Measurements from ENCODE around the gene SPDYE6. TPM values are rescaled to one million over a fixed set of nuclear protein-coding genes. Genes with fewer than 3 reads are reported as not detected.
A peak's percentile ranks its signal among the peaks of the same experiment; 100 is the strongest.
"Not testable (repeated sequence)": the region's sequence is repeated elsewhere in the genome, so short reads cannot be mapped to it uniquely, and the experiment has no call there.

SPDYE6 gene
- total RNA-seq, 1 donor from 2014 or later, result not detected

DNA sequence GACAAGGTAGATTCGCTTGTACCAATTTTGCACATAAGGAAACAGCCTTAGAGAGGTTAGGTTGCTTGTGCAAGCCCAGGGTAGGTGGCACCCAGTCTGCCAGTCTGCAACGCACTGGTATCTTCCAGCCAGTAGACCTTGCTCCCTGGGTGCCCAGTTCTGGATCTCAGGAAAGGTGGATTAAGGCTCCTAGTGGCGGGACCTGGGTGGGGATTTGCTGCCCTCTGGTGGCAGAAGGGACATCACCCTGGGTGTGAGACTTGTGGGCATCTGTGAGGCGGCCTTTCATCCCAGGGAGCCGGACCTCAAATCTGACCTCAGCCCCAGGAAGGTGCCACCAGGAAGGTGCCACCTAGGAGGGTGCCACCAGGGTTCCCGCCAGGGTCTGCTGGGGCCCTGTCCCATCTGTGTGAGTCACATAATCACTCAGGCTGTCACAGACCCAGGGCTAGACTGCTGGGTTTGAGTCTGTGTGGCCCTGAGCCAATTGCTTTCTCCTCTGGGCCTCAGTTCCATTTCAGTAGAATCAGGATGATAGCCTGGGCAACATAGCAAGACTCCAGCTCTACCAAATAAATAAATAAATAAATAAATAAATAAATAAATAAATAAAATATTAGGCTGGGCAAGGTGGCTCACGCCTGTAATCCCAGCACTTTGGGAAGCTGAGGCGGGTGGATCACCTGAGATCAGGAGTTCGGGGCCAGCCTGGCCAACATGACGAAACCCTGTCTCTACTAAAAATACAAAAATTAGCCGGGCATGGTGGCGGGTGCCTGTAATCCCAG lies 34.6 kb upstream of the SPDYE6 start:
- peak; percentile 76 for DNase-seq (ENCODE audit: low spot score, unreplicated experiment)
- no peak overlapping the region for H3K4me3 Mint-ChIP-seq (ENCODE audit: low read depth)
- TF ChIP-seq, protein P1, sequence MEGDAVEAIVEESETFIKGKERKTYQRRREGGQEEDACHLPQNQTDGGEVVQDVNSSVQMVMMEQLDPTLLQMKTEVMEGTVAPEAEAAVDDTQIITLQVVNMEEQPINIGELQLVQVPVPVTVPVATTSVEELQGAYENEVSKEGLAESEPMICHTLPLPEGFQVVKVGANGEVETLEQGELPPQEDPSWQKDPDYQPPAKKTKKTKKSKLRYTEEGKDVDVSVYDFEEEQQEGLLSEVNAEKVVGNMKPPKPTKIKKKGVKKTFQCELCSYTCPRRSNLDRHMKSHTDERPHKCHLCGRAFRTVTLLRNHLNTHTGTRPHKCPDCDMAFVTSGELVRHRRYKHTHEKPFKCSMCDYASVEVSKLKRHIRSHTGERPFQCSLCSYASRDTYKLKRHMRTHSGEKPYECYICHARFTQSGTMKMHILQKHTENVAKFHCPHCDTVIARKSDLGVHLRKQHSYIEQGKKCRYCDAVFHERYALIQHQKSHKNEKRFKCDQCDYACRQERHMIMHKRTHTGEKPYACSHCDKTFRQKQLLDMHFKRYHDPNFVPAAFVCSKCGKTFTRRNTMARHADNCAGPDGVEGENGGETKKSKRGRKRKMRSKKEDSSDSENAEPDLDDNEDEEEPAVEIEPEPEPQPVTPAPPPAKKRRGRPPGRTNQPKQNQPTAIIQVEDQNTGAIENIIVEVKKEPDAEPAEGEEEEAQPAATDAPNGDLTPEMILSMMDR (IDR thresholded peaks at IDR 0.05; ENCODE audit: unreplicated experiment), result peak; percentile 93
- no peaks in the 10 kb centered on the region for H3K9me3 Mint-ChIP-seq (ENCODE audit: low read depth)
- H3K36me3 Mint-ChIP-seq (ENCODE audit: insufficient read depth), result peaks cover 9% of the 10 kb centered on the region
- peaks cover 10% of the 10 kb centered on the region for H3K4me1 Mint-ChIP-seq (ENCODE audit: low read depth)
- H3K27me3 Mint-ChIP-seq, result no peaks in the 10 kb centered on the region
- no peak overlapping the region for H3K27ac Mint-ChIP-seq

DNA sequence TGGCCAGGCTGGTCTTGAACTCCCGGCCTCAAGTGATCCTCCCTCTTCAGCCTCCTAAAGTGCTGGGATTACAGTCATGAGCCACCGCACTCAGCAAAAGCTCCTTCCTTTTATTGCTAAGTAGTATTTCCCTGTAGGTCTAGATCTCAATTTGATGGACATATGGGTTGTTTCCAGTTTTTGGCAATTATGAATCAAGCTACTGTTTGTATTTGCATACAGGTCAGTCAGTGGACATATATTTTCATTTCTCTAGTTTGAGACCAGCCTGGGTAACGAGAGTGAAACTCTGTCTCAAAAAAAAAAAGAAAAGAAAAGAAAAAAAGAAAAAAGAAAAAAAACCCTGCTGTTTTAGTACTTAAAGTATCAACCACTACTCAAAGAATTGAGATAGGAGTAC lies 33.6 kb upstream of the SPDYE6 start:
- Mint-ChIP-seq H3K9me3 (ENCODE audit: low read depth) (no peaks in the 10 kb centered on the region), H3K4me3 (ENCODE audit: low read depth) (no peak overlapping the region), H3K27me3 (no peaks in the 10 kb centered on the region), H3K4me1 (ENCODE audit: low read depth) (peaks cover 8% of the 10 kb centered on the region), H3K36me3 (ENCODE audit: insufficient read depth) (peaks cover 9% of the 10 kb centered on the region), H3K27ac (peak overlapping the region; percentile 64)
- DNase-seq (ENCODE audit: low spot score, unreplicated experiment), result no peak
- TF ChIP-seq, protein P1 (IDR thresholded peaks at IDR 0.05; ENCODE audit: unreplicated experiment), result no peak

DNA sequence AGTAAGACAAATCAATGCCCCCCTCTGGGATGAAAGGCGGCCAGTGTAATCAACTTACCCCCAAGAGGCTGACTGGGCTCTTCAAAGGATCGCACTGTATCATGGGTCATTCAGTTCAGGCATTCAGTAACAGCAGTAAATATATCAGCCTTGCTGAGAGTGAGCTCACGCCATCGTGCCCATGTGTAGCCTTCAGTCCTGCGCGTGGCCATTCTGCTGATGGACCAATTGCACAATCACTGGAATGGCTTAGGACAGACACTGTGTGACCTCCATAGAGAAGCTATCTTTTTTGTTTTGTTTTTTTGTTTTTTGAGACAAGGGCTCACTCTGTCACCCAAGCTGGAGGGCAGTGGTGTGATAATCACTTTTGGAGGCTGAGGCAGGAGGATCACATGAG lies 30.8 kb upstream of the SPDYE6 start:
- Mint-ChIP-seq H3K36me3 (ENCODE audit: insufficient read depth) (peaks cover 6% of the 10 kb centered on the region), H3K27me3 (no peaks in the 10 kb centered on the region), H3K9me3 (ENCODE audit: low read depth) (no peaks in the 10 kb centered on the region), H3K27ac (no peak overlapping the region), H3K4me3 (ENCODE audit: low read depth) (no peak overlapping the region), H3K4me1 (ENCODE audit: low read depth) (no peaks in the 10 kb centered on the region)
- TF ChIP-seq, protein P1 (IDR thresholded peaks at IDR 0.05; ENCODE audit: unreplicated experiment), result no peak
- DNase-seq (ENCODE audit: low spot score, unreplicated experiment), result no peak

DNA sequence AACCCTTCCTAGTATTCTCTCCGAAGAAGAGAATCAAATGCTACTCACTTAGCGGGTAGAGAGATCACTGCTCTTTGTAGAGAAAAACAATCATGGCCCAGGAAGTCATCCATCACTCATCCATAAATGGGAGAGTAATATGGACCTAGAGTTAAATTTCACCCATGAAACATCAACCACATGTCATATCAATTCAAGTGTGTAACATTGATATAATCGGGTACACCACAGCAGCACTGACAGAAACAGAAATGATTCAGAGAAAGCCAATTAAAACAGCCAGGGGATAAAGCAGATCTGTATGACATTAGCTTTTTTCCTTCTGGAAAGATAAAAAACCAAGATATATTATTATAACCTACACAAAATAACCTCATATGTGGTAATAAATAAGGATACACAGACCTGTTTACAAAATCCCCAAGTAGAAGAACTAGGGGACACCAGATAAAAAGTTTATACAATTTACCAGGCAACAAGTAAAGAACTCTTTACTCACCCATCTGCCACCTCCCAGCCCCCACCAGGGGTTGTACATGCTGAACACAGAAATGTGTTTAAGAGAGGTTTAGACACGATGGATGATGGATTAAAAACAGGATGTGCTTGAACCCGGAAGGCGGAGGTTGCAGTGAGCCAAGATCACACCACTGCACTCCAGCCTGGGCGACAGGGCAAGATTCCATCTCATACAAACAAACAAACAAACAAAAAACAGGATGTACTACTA lies 25.6 kb upstream of the SPDYE6 start:
- not testable (repeated sequence) for H3K27me3 Mint-ChIP-seq; H3K4me3 Mint-ChIP-seq (ENCODE audit: low read depth); H3K27ac Mint-ChIP-seq; H3K9me3 Mint-ChIP-seq (ENCODE audit: low read depth); DNase-seq (ENCODE audit: low spot score, unreplicated experiment); H3K4me1 Mint-ChIP-seq (ENCODE audit: low read depth)
- peaks cover 22% of the 10 kb centered on the region for H3K36me3 Mint-ChIP-seq (ENCODE audit: insufficient read depth)

DNA sequence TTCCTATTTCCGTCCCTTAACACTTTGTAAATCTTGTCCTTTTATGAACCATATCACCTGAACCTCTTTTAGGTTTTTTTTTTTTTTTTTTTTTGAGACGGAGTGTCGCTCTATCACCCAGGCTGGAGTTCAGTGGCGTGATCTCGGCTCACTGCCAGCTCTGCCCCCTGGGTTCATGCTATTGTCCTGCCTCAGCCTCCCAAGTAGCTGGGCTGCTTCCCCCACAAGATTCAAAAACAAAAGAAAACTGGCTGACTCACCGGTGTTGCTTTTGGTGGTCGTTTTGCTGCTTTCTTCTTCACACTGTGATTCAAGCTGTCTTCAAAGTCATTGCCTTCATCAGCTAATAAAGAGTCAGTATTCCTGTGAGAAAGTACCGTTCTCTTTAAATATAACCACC lies 24.6 kb upstream of the SPDYE6 start:
- H3K36me3 Mint-ChIP-seq (ENCODE audit: insufficient read depth), result peaks cover 23% of the 10 kb centered on the region
- H3K9me3 Mint-ChIP-seq (ENCODE audit: low read depth); H3K4me3 Mint-ChIP-seq (ENCODE audit: low read depth); H3K4me1 Mint-ChIP-seq (ENCODE audit: low read depth); DNase-seq (ENCODE audit: low spot score, unreplicated experiment); H3K27me3 Mint-ChIP-seq: not testable (repeated sequence)
- peak overlapping the region; percentile 56 for H3K27ac Mint-ChIP-seq

DNA sequence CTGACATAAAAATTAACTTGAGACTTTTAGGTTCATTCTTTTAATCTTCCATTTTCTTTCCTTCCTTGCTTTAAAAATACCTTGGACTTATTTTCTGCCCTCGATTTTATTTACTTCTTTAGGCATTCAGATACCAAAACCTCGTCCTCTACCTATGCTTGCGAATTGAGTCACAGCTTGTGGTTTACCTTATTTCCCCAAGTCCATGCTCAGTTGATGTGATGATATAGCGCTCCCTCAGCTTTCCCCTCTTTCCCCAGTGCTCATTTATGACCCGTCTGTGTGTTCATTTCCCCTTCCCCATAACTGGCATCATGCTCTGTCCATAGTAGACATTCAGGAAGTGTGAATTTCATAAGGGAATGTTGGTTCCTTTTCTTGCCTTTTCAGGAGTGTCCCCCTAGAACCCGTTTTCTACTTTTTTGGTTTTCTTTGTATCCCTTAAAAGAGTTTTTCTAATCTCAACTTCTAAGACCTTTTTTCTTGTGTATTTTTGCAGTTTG lies 20.8 kb upstream of the SPDYE6 start:
- Mint-ChIP-seq H3K27ac (no peak overlapping the region), H3K4me3 (ENCODE audit: low read depth) (no peak overlapping the region), H3K27me3 (no peaks in the 10 kb centered on the region), H3K9me3 (ENCODE audit: low read depth) (no peaks in the 10 kb centered on the region), H3K36me3 (ENCODE audit: insufficient read depth) (peaks cover 27% of the 10 kb centered on the region), H3K4me1 (ENCODE audit: low read depth) (no peaks in the 10 kb centered on the region)
- DNase-seq (ENCODE audit: low spot score, unreplicated experiment), result no peak
- TF ChIP-seq, protein P1 (IDR thresholded peaks at IDR 0.05; ENCODE audit: unreplicated experiment), result no peak

DNA sequence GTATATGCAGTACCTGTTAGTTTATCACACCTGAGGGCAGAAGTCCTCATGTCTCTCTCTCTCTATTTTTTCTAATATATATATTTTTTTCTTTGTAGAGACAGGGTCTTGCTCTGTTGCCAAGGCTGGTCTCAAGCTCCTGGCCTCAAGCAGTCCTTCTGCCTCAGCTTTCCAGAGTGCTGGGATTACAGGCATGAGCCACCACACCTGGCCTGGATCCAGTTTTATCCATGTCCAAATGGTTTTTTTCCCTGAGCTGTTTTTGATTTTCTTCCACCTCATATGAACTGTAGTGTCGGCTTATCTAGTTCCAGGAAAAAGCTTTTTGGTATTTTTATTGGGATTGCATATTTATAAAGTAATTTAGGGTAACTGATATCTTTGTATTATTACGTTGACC lies 16.6 kb upstream of the SPDYE6 start:
- not testable (repeated sequence) for H3K27me3 Mint-ChIP-seq; H3K27ac Mint-ChIP-seq; H3K4me1 Mint-ChIP-seq (ENCODE audit: low read depth); DNase-seq (ENCODE audit: low spot score, unreplicated experiment); H3K4me3 Mint-ChIP-seq (ENCODE audit: low read depth); H3K9me3 Mint-ChIP-seq (ENCODE audit: low read depth)
- peaks cover 35% of the 10 kb centered on the region for H3K36me3 Mint-ChIP-seq (ENCODE audit: insufficient read depth)

DNA sequence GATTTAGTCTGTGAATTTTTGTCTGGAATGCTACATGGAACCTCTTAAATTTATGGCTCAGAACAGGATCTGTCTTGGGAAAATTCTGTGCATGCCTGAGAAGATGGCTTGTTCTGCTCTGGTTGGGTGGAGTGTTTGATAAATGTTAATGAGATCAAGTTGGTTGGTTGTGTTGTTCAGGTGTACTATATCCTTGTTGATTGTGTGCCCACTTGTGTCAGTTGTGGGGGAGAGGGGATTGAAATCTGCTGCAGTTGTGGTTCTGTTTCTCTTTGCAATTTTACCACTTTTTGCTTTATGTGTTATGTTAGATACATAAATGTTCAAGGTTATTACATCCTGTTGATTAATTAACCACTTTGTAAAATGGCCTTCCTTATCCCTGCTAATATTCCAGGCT lies 13.8 kb upstream of the SPDYE6 start:
- peaks cover 33% of the 10 kb centered on the region for H3K36me3 Mint-ChIP-seq (ENCODE audit: insufficient read depth)
- H3K4me3 Mint-ChIP-seq (ENCODE audit: low read depth); DNase-seq (ENCODE audit: low spot score, unreplicated experiment); H3K27me3 Mint-ChIP-seq; H3K27ac Mint-ChIP-seq; H3K4me1 Mint-ChIP-seq (ENCODE audit: low read depth); H3K9me3 Mint-ChIP-seq (ENCODE audit: low read depth): not testable (repeated sequence)

DNA sequence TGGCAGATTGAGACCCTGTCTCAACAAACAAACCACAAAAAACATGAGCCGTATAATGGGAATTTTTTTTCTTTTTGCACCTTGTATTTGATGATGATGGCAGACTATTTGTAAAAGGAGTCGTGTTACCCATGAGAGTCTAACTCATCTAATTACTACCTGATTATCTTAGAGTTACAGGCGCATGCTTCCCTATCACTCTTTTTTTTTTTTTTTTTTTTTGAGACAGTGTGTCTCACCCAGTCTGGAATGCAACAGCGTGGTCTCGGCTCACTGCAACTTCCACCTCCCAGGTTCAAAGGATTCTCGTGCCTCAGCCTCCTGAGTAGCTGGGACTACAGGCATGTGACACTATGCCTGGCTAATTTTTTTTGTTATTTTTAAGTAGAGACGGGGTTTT lies 9.1 kb upstream of the SPDYE6 start:
- not testable (repeated sequence) for H3K27me3 Mint-ChIP-seq; H3K9me3 Mint-ChIP-seq (ENCODE audit: low read depth); H3K27ac Mint-ChIP-seq; H3K4me1 Mint-ChIP-seq (ENCODE audit: low read depth); DNase-seq (ENCODE audit: low spot score, unreplicated experiment)
- Mint-ChIP-seq H3K4me3 (ENCODE audit: low read depth) (peak overlapping the region; percentile 14), H3K36me3 (ENCODE audit: insufficient read depth) (peaks cover 17% of the 10 kb centered on the region)
